HG03469 (cell line): ENCODE measurements around the gene ADCK2.
"Not testable (repeated sequence)": the region's sequence is repeated elsewhere in the genome, so short reads cannot be mapped to it uniquely, and the experiment has no call there.

Experiments
- ATAC-seq: cut with Tn5 transposase; IDR thresholded peaks from one replicate; pipeline ENCODE4 v1.9.1; 2021; ENCODE audit warnings: mild to moderate bottlenecking, moderate library complexity, moderate number of reproducible peaks; ENCODE audit not compliant: unreplicated experiment

The ADCK2 gene

GRCh38 chr7:140673063-140673773, 473 bp downstream of the ADCK2 start:
- peak; percentile 30 for ATAC-seq

GRCh38 chr7:140673774-140674155, 1.0 kb downstream of the ADCK2 start:
- no peak for ATAC-seq

GRCh38 chr7:140674356-140674800, 1.6 kb downstream of the ADCK2 start:
- ATAC-seq = no peak

GRCh38 chr7:140674899-140675701, 2.4 kb downstream of the ADCK2 start:
- ATAC-seq = no peak

- no peak for ATAC-seq
Observed at GRCh38 chr7:140675726-140676125, 3.0 kb downstream of the ADCK2 start.

- peak; percentile 39 for ATAC-seq
Observed at GRCh38 chr7:140676306-140676705, 3.6 kb downstream of the ADCK2 start.

GRCh38 chr7:140676956-140677355, 4.2 kb downstream of the ADCK2 start:
- not testable (repeated sequence) for ATAC-seq

- no peak for ATAC-seq
Observed at GRCh38 chr7:140677496-140677895, 4.8 kb downstream of the ADCK2 start.

GRCh38 chr7:140678081-140678815, 5.5 kb downstream of the ADCK2 start:
- ATAC-seq = no peak

- ATAC-seq = no peak
Observed at GRCh38 chr7:140678816-140679130, 6.0 kb downstream of the ADCK2 start.

GRCh38 chr7:140679186-140679585, 6.4 kb downstream of the ADCK2 start:
- ATAC-seq = no peak

GRCh38 chr7:140680886-140681285, 8.1 kb downstream of the ADCK2 start:
- no peak for ATAC-seq

GRCh38 chr7:140681766-140682165, 9.0 kb downstream of the ADCK2 start:
- ATAC-seq = no peak

- ATAC-seq = no peak
Observed at GRCh38 chr7:140683657-140684056, 10.9 kb downstream of the ADCK2 start.

- no peak for ATAC-seq
Observed at GRCh38 chr7:140684066-140684950, 11.6 kb downstream of the ADCK2 start.

GRCh38 chr7:140685407-140686087, 12.8 kb downstream of the ADCK2 start:
- ATAC-seq = no peak

GRCh38 chr7:140686921-140687320, 14.2 kb downstream of the ADCK2 start:
- ATAC-seq = no peak

- ATAC-seq = no peak
Observed at GRCh38 chr7:140688341-140688740, 15.6 kb downstream of the ADCK2 start.

- ATAC-seq = no peak
Observed at GRCh38 chr7:140689199-140690152, 16.7 kb downstream of the ADCK2 start.
